ENCODE results near the gene TSC22D4.
A peak's percentile ranks its signal among the peaks of the same experiment; 100 is the strongest.

Gene TSC22D4

GRCh38 chr7:100483722-100484672 lies 5.0 kb upstream of the TSC22D4 start, which contains the start of gene NYAP1:
TSS of gene NYAP1 (plus strand) at chr7:100483927. CDS start at chr7:100485312, 1,385 bp downstream.
- Histone ChIP-seq H3K36me3 (ENCODE audit: control insufficient read depth, insufficient read depth, low read length) (no peaks in the 10 kb centered on the region), H3K79me2 (no peaks in the 10 kb centered on the region), H3K27ac (no peak within 1 kb of the TSS), H3K9me3 (ENCODE audit: control insufficient read depth, low read length) (no peaks in the 10 kb centered on the region), H3K4me2 (ENCODE audit: low read length) (peak within 1 kb of the TSS; percentile 75), H3K9ac (no peak within 1 kb of the TSS), H3K27me3 (ENCODE audit: control insufficient read depth, insufficient read depth, low read length) (no peaks in the 10 kb centered on the region), H3K4me3 (ENCODE audit: low read depth, low read length) (peak within 1 kb of the TSS; percentile 42), H2AFZ (peak within 1 kb of the TSS; percentile 90), H3K4me1 (peaks cover 10% of the 10 kb centered on the region)
- TF ChIP-seq, protein P1, sequence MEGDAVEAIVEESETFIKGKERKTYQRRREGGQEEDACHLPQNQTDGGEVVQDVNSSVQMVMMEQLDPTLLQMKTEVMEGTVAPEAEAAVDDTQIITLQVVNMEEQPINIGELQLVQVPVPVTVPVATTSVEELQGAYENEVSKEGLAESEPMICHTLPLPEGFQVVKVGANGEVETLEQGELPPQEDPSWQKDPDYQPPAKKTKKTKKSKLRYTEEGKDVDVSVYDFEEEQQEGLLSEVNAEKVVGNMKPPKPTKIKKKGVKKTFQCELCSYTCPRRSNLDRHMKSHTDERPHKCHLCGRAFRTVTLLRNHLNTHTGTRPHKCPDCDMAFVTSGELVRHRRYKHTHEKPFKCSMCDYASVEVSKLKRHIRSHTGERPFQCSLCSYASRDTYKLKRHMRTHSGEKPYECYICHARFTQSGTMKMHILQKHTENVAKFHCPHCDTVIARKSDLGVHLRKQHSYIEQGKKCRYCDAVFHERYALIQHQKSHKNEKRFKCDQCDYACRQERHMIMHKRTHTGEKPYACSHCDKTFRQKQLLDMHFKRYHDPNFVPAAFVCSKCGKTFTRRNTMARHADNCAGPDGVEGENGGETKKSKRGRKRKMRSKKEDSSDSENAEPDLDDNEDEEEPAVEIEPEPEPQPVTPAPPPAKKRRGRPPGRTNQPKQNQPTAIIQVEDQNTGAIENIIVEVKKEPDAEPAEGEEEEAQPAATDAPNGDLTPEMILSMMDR (IDR thresholded peaks at IDR 0.05) = no peak

DNA sequence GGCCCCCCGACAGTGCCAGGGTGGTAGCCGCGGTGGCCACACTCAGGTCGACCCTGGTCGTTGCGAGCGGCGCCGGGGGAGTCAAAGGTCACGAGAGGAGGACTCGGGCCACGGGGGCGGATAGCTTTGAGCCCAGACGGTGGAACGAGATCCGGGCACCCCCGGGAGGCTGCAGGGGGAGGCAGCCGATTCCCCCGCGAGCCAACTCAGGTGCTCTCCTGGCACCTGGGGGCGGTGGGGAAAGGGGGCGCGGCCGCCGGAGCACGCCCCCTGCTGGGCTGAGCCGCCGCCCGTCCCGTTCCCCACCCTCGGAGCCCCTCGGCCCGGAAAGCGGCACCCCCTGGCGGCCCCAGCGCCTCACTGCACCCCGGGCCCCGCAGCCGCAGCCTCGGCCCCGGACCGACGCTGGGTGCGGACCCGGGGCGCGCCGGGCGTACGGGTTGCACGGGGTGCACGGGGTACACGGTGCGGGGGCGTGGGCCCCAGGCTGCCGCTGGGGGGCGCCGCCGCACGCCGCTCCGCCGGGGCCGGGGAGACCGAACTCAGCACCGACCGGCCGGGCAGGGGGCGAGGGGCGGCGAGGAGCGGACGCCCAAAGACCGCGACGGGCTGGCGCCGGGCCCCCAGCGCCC lies 4.2 kb upstream of the TSC22D4 start:
- no peak overlapping the region for H3K27ac ChIP-seq
- H2AFZ ChIP-seq = peak overlapping the region; percentile 90
- H3K4me3 ChIP-seq (ENCODE audit: low read depth, low read length) = peak overlapping the region; percentile 42
- peak overlapping the region; percentile 75 for H3K4me2 ChIP-seq (ENCODE audit: low read length)
- no peak overlapping the region for H3K9ac ChIP-seq
- no peaks in the 10 kb centered on the region for H3K79me2 ChIP-seq
- H3K36me3 ChIP-seq (ENCODE audit: control insufficient read depth, insufficient read depth, low read length) = no peaks in the 10 kb centered on the region
- no peaks in the 10 kb centered on the region for H3K27me3 ChIP-seq (ENCODE audit: control insufficient read depth, insufficient read depth, low read length)
- TF ChIP-seq, protein P1 (IDR thresholded peaks at IDR 0.05) = peak; percentile 88
- H3K9me3 ChIP-seq (ENCODE audit: control insufficient read depth, low read length) = no peaks in the 10 kb centered on the region
- H3K4me1 ChIP-seq = peaks cover 10% of the 10 kb centered on the region

DNA sequence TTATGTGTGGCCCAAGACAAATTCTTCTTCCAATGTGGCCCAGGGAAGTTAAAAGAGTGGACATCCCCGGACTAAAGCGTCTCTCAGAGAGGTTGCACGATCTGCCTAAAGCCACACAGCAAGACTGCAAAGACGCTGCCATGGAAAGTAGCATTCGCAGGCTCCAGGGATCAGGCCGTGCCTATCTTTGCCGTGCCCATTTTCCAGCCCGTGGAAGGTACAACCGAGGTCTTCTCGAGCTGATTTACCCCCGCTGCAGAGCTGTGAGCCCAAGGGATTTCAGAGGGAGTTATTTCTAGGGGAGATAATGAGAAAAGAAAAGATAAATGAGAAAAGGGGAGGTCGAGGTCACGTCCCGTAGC lies 3.7 kb upstream of the TSC22D4 start:
- Histone ChIP-seq H3K27ac (no peak overlapping the region), H3K36me3 (ENCODE audit: control insufficient read depth, insufficient read depth, low read length) (no peaks in the 10 kb centered on the region), H3K9me3 (ENCODE audit: control insufficient read depth, low read length) (no peaks in the 10 kb centered on the region), H3K4me1 (peaks cover 10% of the 10 kb centered on the region), H3K9ac (no peak overlapping the region), H3K79me2 (no peaks in the 10 kb centered on the region), H3K4me2 (ENCODE audit: low read length) (peak overlapping the region; percentile 75), H3K4me3 (ENCODE audit: low read depth, low read length) (peak overlapping the region; percentile 42), H2AFZ (peak overlapping the region; percentile 90), H3K27me3 (ENCODE audit: control insufficient read depth, insufficient read depth, low read length) (no peaks in the 10 kb centered on the region)
- TF ChIP-seq, protein P1 (IDR thresholded peaks at IDR 0.05) = no peak

DNA sequence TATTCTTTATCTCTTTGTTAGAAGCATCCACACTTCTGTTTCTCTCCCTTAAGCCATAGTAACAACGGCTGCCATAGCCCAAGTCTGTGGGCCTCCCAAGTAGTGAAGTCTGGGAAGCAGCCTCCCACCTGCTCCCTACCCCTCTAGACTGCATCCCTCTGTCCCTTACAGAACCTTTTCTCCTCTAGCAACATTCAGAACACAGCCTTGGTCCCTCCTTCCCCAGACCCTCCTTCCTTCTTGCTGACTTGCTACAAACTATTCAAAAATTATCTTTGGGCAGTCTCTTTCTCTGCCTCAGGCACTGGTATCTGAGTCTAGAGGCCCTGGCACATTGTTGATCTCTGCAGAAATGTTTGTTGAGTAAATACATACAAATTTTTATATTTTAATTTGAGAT lies 2.5 kb upstream of the TSC22D4 start:
- H3K4me3 ChIP-seq (ENCODE audit: low read depth, low read length) = no peak overlapping the region

More for the DNA sequence above, 2.5 kb upstream of the TSC22D4 start:
- Histone ChIP-seq H3K27ac (no peak overlapping the region), H3K27me3 (ENCODE audit: control insufficient read depth, insufficient read depth, low read length) (no peaks in the 10 kb centered on the region), H3K36me3 (ENCODE audit: control insufficient read depth, insufficient read depth, low read length) (no peaks in the 10 kb centered on the region), H3K4me1 (peaks cover 12% of the 10 kb centered on the region), H3K4me2 (ENCODE audit: low read length) (no peak overlapping the region), H3K79me2 (no peaks in the 10 kb centered on the region), H3K9ac (no peak overlapping the region), H3K9me3 (ENCODE audit: control insufficient read depth, low read length) (no peaks in the 10 kb centered on the region), H2AFZ (no peak overlapping the region)
- TF ChIP-seq, protein P1 (IDR thresholded peaks at IDR 0.05) = no peak

Measured in parathyroid adenoma (tissue), 2 donors.